ENCODE measurements around the gene MRPL55. TPM values are rescaled to one million over a fixed set of nuclear protein-coding genes. Genes with fewer than 3 reads are reported as not detected.

MRPL55 gene
- total RNA-seq, 3 donors from 2014 or later (not counting 1 experiment from before 2014, with no cell fraction given): 50.0 to 70.6 (median 64.1) TPM

GRCh38 chr1:228108742-228109072 lies 392 bp downstream of the MRPL55 start:
- 7% methylated on average over 8 of the region's 8 CpGs for WGBS (ENCODE audit: insufficient coverage)
- ATAC-seq (no peak), DNase-seq (no peak)
- Histone ChIP-seq H3K9me3 (ENCODE audit: control insufficient read depth, insufficient read depth, low read length) (no peaks in the 10 kb centered on the region), H3K36me3 (ENCODE audit: control insufficient read depth, insufficient read depth, low read length) (peaks cover 14% of the 10 kb centered on the region), H3K27me3 (ENCODE audit: control insufficient read depth, insufficient read depth, low read length) (no peaks in the 10 kb centered on the region), H3K4me1 (ENCODE audit: control insufficient read depth, insufficient read depth, low read length) (peaks cover 31% of the 10 kb centered on the region), H3K4me3 (ENCODE audit: low read length) (peak overlapping the region; percentile 82), H3K27ac (ENCODE audit: low read length) (peak overlapping the region; percentile 74)
- no peaks in the 10 kb centered on the region for H3K9me3 Mint-ChIP-seq
- H3K4me3 Mint-ChIP-seq: peak overlapping the region; percentile 93
- H3K36me3 Mint-ChIP-seq: no peaks in the 10 kb centered on the region
- intact Hi-C loops (cut with micrococcal nuclease): loop anchor here (1.0 kb wide), 2 partner anchors 32 to 57 kb away; partner anchors contain the start of genes GUK1 and IBA57
- no peak for TF ChIP-seq CTCF (IDR thresholded peaks at IDR 0.05)
- peak overlapping the region; percentile 86 to 99 for H3K27ac Mint-ChIP-seq
- peaks cover 16 to 27% of the 10 kb centered on the region in 2 donors for H3K4me1 Mint-ChIP-seq
- no peaks in the 10 kb centered on the region for H3K27me3 Mint-ChIP-seq (ENCODE audit: low read depth in 2 of 2)

- intact Hi-C loops (cut with micrococcal nuclease): no loop called here
- no peaks in the 10 kb centered on the region for H3K9me3 ChIP-seq (ENCODE audit: control insufficient read depth, insufficient read depth, low read length)
- Mint-ChIP-seq H3K27me3 (ENCODE audit: low read depth in 2 of 2) (no peaks in the 10 kb centered on the region), H3K9me3 (no peaks in the 10 kb centered on the region), H3K27ac (peak overlapping the region; percentile 86 to 99), H3K36me3 (no peaks in the 10 kb centered on the region), H3K4me1 (peaks cover 22 to 31% of the 10 kb centered on the region in 2 donors), H3K4me3 (peak overlapping the region; percentile 93)
- H3K4me3 ChIP-seq (ENCODE audit: low read length): peak overlapping the region; percentile 82
- DNase-seq (no peak), ATAC-seq (no peak)
- TF ChIP-seq CTCF (IDR thresholded peaks at IDR 0.05): no peak
- peaks cover 14% of the 10 kb centered on the region for H3K36me3 ChIP-seq (ENCODE audit: control insufficient read depth, insufficient read depth, low read length)
- H3K27ac ChIP-seq (ENCODE audit: low read length): peak overlapping the region; percentile 74
- H3K4me1 ChIP-seq (ENCODE audit: control insufficient read depth, insufficient read depth, low read length): peaks cover 35% of the 10 kb centered on the region
- 77% methylated on average over 11 of the region's 11 CpGs for WGBS (ENCODE audit: insufficient coverage)
- H3K27me3 ChIP-seq (ENCODE audit: control insufficient read depth, insufficient read depth, low read length): no peaks in the 10 kb centered on the region
Observed at GRCh38 chr1:228108055-228108690, 926 bp downstream of the MRPL55 start.

- no peak for ATAC-seq
Observed at GRCh38 chr1:228107636-228108035, 1.5 kb downstream of the MRPL55 start.

More at GRCh38 chr1:228107636-228108035, 1.5 kb downstream of the MRPL55 start:
- peak in 1 of 2 donors; percentile 7 for DNase-seq
- no peaks in the 10 kb centered on the region for H3K9me3 ChIP-seq (ENCODE audit: control insufficient read depth, insufficient read depth, low read length)
- peak overlapping the region; percentile 93 for H3K4me3 Mint-ChIP-seq
- peaks cover 14% of the 10 kb centered on the region for H3K36me3 ChIP-seq (ENCODE audit: control insufficient read depth, insufficient read depth, low read length)
- H3K9me3 Mint-ChIP-seq: no peaks in the 10 kb centered on the region
- no peak overlapping the region for H3K27ac ChIP-seq (ENCODE audit: low read length)
- H3K27ac Mint-ChIP-seq: peak overlapping the region in 1 of 2 donors; percentile 86
- WGBS (ENCODE audit: insufficient coverage): 92% methylated on average over 19 of the region's 19 CpGs
- no peaks in the 10 kb centered on the region for H3K27me3 ChIP-seq (ENCODE audit: control insufficient read depth, insufficient read depth, low read length)
- no peaks in the 10 kb centered on the region for H3K27me3 Mint-ChIP-seq (ENCODE audit: low read depth in 2 of 2)
- no peak for TF ChIP-seq CTCF (IDR thresholded peaks at IDR 0.05)
- H3K4me3 ChIP-seq (ENCODE audit: low read length): no peak overlapping the region
- peaks cover 35% of the 10 kb centered on the region for H3K4me1 ChIP-seq (ENCODE audit: control insufficient read depth, insufficient read depth, low read length)
- H3K4me1 Mint-ChIP-seq: peaks cover 24 to 33% of the 10 kb centered on the region in 2 donors
- H3K36me3 Mint-ChIP-seq: no peaks in the 10 kb centered on the region
- intact Hi-C loops (cut with micrococcal nuclease): no loop called here

All from natural killer cell (primary cell).